ENCODE results near the gene FOXO4.

The FOXO4 gene

GRCh38 chrX:71128915-71129765, 33.5 kb downstream of the FOXO4 start:
- CTCF ChIA-PET: interaction anchor here (0.9 to 2.4 kb wide), 4 partner anchors 11 to 159 kb away, joined by 3 to 11 read pairs (median 4); partner anchors contain the start of gene MED12
- POLR2A ChIA-PET: interaction anchor here (1.0 to 1.6 kb wide), 2 partner anchors 11 to 53 kb away, joined by 3 to 9 read pairs; partner anchors contain the start of gene MED12
- TF ChIP-seq NFRKB (IDR thresholded peaks at IDR 0.05) (no peak), HDGF (IDR thresholded peaks at IDR 0.05; ENCODE audit: borderline replicate concordance) (no peak), FOXA1 (IDR thresholded peaks at IDR 0.05) (no peak), CTBP1 (IDR thresholded peaks at IDR 0.05; ENCODE audit: borderline replicate concordance) (no peak), ELF4 (IDR thresholded peaks at IDR 0.05) (no peak), BHLHE40 (IDR thresholded peaks at IDR 0.05; ENCODE audit: borderline replicate concordance) (no peak), ZNF384 (IDR thresholded peaks at IDR 0.05) (no peak), SP1 (IDR thresholded peaks at IDR 0.05) (no peak), PKNOX1 (IDR thresholded peaks at IDR 0.05) (no peak)
- peak; percentile 83 for DNase-seq (ENCODE audit: extremely low spot score)

GRCh38 chrX:71131510-71131909, 35.9 kb downstream of the FOXO4 start:
- CTCF ChIA-PET: no interaction called here
- no peak for DNase-seq (ENCODE audit: extremely low spot score)
- POLR2A ChIA-PET: interaction anchor here (0.9 kb wide), 1 partner anchor 13 kb away, joined by 3 read pairs; the partner anchor contains the start of gene MED12
- TF ChIP-seq LEF1 (IDR thresholded peaks at IDR 0.05; ENCODE audit: borderline replicate concordance) (no peak), SUZ12 (IDR thresholded peaks at IDR 0.05) (no peak), ZNF384 (IDR thresholded peaks at IDR 0.05) (no peak), PKNOX1 (IDR thresholded peaks at IDR 0.05) (no peak), CTBP1 (IDR thresholded peaks at IDR 0.05; ENCODE audit: borderline replicate concordance) (no peak), NFRKB (IDR thresholded peaks at IDR 0.05) (no peak), ELF4 (IDR thresholded peaks at IDR 0.05) (no peak), FOXK2 (IDR thresholded peaks at IDR 0.05) (no peak), HDGF (IDR thresholded peaks at IDR 0.05; ENCODE audit: borderline replicate concordance) (no peak), FOXA1 (IDR thresholded peaks at IDR 0.05) (no peak), ARNT (IDR thresholded peaks at IDR 0.05) (no peak), BHLHE40 (IDR thresholded peaks at IDR 0.05; ENCODE audit: borderline replicate concordance) (no peak), L3MBTL2 (conservative IDR thresholded peaks at IDR 0.05) (no peak), TARDBP (IDR thresholded peaks at IDR 0.05) (no peak), FOXM1 (IDR thresholded peaks at IDR 0.05; ENCODE audit: borderline replicate concordance) (no peak)

GRCh38 chrX:71140440-71140839, 44.8 kb downstream of the FOXO4 start:
- ChIA-PET POLR2A (no interaction called here), CTCF (no interaction called here)
- TF ChIP-seq BHLHE40 (IDR thresholded peaks at IDR 0.05; ENCODE audit: borderline replicate concordance) (no peak), FOXK2 (IDR thresholded peaks at IDR 0.05) (no peak), PKNOX1 (IDR thresholded peaks at IDR 0.05) (no peak), FOXA1 (IDR thresholded peaks at IDR 0.05) (no peak), FOXM1 (IDR thresholded peaks at IDR 0.05; ENCODE audit: borderline replicate concordance) (no peak), NFRKB (IDR thresholded peaks at IDR 0.05) (no peak), SUZ12 (IDR thresholded peaks at IDR 0.05) (no peak), LEF1 (IDR thresholded peaks at IDR 0.05; ENCODE audit: borderline replicate concordance) (no peak), ZNF384 (IDR thresholded peaks at IDR 0.05) (no peak), L3MBTL2 (conservative IDR thresholded peaks at IDR 0.05) (no peak)
- no peak for DNase-seq (ENCODE audit: extremely low spot score)

- no peak for DNase-seq (ENCODE audit: extremely low spot score)
- CTCF ChIA-PET: no interaction called here
- POLR2A ChIA-PET: no interaction called here
- TF ChIP-seq ELF4 (IDR thresholded peaks at IDR 0.05) (no peak), FOXM1 (IDR thresholded peaks at IDR 0.05; ENCODE audit: borderline replicate concordance) (no peak), PKNOX1 (IDR thresholded peaks at IDR 0.05) (no peak), TARDBP (IDR thresholded peaks at IDR 0.05) (no peak), LEF1 (IDR thresholded peaks at IDR 0.05; ENCODE audit: borderline replicate concordance) (no peak), SP1 (IDR thresholded peaks at IDR 0.05) (no peak), NFRKB (IDR thresholded peaks at IDR 0.05) (no peak), CTBP1 (IDR thresholded peaks at IDR 0.05; ENCODE audit: borderline replicate concordance) (no peak), L3MBTL2 (conservative IDR thresholded peaks at IDR 0.05) (no peak), HDGF (IDR thresholded peaks at IDR 0.05; ENCODE audit: borderline replicate concordance) (no peak), ARNT (IDR thresholded peaks at IDR 0.05) (no peak), ZNF384 (IDR thresholded peaks at IDR 0.05) (no peak), BHLHE40 (IDR thresholded peaks at IDR 0.05; ENCODE audit: borderline replicate concordance) (no peak), SUZ12 (IDR thresholded peaks at IDR 0.05) (no peak), FOXA1 (IDR thresholded peaks at IDR 0.05) (no peak), FOXK2 (IDR thresholded peaks at IDR 0.05) (no peak)
Observed at GRCh38 chrX:71143508-71143907, 47.9 kb downstream of the FOXO4 start.

- POLR2A ChIA-PET: no interaction called here
- no peak for DNase-seq (ENCODE audit: extremely low spot score)
- TF ChIP-seq FOXA1 (IDR thresholded peaks at IDR 0.05) (no peak), FOXK2 (IDR thresholded peaks at IDR 0.05) (no peak), HDGF (IDR thresholded peaks at IDR 0.05; ENCODE audit: borderline replicate concordance) (no peak), L3MBTL2 (conservative IDR thresholded peaks at IDR 0.05) (no peak), ELF4 (IDR thresholded peaks at IDR 0.05) (no peak), LEF1 (IDR thresholded peaks at IDR 0.05; ENCODE audit: borderline replicate concordance) (no peak)
- CTCF ChIA-PET: no interaction called here
Observed at GRCh38 chrX:71144651-71145050, 49.0 kb downstream of the FOXO4 start, which contains the start of gene NLGN3. TSS of gene NLGN3 (plus strand) at chrX:71144841. CDS start at chrX:71147750, 2,909 bp downstream.
